HUES64 (cell line): ENCODE data around the gene FAAH2.
"Not testable (repeated sequence)": the region's sequence is repeated elsewhere in the genome, so short reads cannot be mapped to it uniquely, and the experiment has no call there.

Source experiments
- H3K27ac ChIP-seq: 2 replicates; pipeline ENCODE4 v1.7.0; 2013; ENCODE audit warnings: low read depth, low read length, inconsistent platforms
- H3K27me3 ChIP-seq: 2 replicates; pipeline ENCODE4 v1.6.1; 2013; ENCODE audit warnings: mild to moderate bottlenecking, low read length; ENCODE audit not compliant: insufficient read depth
- H3K36me3 ChIP-seq: 2 replicates; pipeline ENCODE4 v1.6.1; 2013; ENCODE audit warnings: mild to moderate bottlenecking, low read length; ENCODE audit not compliant: insufficient read depth
- H3K4me1 ChIP-seq: 2 replicates; pipeline ENCODE4 v1.6.1; 2013; ENCODE audit warnings: mild to moderate bottlenecking, low read length, moderate library complexity; ENCODE audit not compliant: insufficient read depth
- H3K4me3 ChIP-seq: 2 replicates; pipeline ENCODE4 v1.5.1; 2013; ENCODE audit warnings: mild to moderate bottlenecking, low read length, moderate library complexity
- H3K9ac ChIP-seq: 2 replicates; pipeline ENCODE4 v1.6.1; 2013; ENCODE audit warnings: mild to moderate bottlenecking, low read depth, low read length
- H3K9me3 ChIP-seq: 2 replicates; pipeline ENCODE4 v1.6.1; 2013; ENCODE audit warnings: low read depth, low read length; ENCODE audit not compliant: insufficient read depth
- WGBS: fragments of 150-250, 120-280 bp; methylation state at CpG from one replicate; pipeline ENCODE4 v1.1.7; 2013; ENCODE audit warnings: missing lambda C conversion rate; 5-methylcytosine and 5-hydroxymethylcytosine counted together

FAAH2 gene

DNA sequence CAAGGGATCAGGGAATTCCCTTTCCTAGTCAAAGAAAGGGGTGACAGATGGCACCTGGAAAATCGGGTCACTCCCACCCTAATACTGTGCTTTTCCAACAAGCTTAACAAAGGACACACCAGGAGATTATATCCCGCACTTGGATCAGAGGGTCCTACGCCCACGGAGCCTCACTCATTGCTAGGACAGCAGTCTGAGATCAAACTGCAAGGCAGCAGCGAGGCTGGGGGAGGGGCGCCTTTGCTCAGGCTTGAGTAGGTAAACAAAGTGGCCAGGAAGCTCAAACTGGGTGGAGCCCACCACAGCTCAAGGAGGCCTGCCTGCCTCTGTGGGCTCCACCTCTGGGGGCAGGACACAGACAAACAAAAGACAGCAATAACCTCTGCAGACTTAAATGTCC is 9.2 kb downstream of the FAAH2 start:
- not testable (repeated sequence) for H3K27me3 ChIP-seq, H3K4me1 ChIP-seq, H3K9me3 ChIP-seq, H3K4me3 ChIP-seq, H3K9ac ChIP-seq, H3K27ac ChIP-seq
- 96% methylated on average over 6 of the region's 6 CpGs for WGBS
- H3K36me3 ChIP-seq: peaks cover 21% of the 10 kb centered on the region

DNA sequence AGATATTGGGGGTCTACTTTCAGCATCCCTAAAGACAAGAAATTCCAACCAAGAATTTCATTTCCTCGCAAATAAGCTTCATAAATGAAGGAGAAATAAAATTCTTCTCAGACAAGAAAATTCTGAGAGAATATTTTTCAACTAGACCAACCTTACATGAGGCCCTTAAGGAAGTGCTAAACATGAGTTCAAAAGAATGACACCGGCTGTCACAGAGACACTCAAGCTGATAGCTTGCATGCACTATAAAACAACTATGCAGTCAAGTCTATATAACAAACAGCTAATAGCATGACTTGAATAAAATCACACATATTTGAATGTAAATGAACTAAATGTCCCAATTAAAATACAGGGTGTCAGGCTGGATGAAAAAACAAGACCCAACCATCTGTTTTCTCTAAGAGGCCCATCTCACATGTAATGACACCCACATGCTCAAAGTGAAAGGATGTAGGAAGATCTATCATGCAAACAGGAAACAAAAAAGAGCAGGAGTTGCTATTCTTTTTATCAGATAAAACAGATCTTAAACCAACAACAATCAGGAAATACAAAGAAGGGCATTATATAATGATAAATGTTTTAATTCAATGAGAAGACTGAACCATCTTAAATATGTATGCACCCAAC is 27.2 kb downstream of the FAAH2 start:
- Histone ChIP-seq H3K36me3 (peaks cover 2% of the 10 kb centered on the region; the same call in 1 of the 2 replicates), H3K4me1 (no peaks in the 10 kb centered on the region), H3K9me3 (no peaks in the 10 kb centered on the region), H3K27me3 (no peaks in the 10 kb centered on the region), H3K27ac (no peak overlapping the region), H3K9ac (no peak overlapping the region), H3K4me3 (no peak overlapping the region)
- WGBS: 86% methylated on average over 1 of the region's 2 CpGs

DNA sequence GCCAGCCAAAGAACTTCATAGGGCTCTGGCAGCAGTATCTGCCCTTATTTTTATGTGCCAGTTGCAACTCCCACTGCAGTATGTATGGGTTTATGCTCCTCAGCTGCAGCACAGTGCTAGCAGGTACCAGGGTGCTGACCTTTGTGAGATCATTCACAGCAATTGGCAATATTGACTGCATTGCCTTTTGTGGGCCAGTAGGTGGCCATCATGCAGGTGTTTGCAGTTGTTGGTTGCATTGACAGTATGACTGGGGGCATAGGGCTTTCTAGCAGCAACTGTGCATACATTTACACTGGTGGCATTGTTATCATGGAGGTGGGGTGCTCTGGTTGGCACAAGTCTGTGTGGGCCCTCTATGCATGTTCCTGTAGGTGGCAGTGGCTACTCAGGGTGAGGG is 42.5 kb downstream of the FAAH2 start:
- no peaks in the 10 kb centered on the region for H3K9me3 ChIP-seq

DNA sequence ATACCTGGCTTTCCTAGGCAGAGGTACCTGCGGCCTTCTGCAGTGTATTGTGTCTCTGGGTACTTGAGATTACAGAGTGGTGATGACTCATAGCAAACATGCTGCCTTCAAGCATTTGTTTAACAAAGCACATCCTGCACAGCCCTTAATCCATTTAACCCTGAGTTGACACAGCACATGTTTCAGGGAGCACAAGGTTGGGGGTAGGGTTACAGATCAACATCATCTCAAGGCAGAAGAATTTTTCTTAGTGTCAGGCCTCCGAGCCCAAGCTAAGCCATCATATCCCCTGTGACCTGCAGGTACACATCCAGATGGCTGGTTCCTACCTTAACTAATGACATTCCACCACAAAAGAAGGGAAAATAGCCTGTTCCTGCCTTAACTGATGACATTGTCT is 49.3 kb downstream of the FAAH2 start:
- 30% methylated on average over 2 of the region's 2 CpGs for WGBS
- H3K36me3 ChIP-seq, H3K4me3 ChIP-seq: not testable (repeated sequence)

More for the DNA sequence above, 42.5 kb downstream of the FAAH2 start:
- Histone ChIP-seq H3K9ac (no peak overlapping the region), H3K27ac (no peak overlapping the region), H3K4me1 (no peaks in the 10 kb centered on the region), H3K36me3 (no peaks in the 10 kb centered on the region), H3K4me3 (no peak overlapping the region), H3K27me3 (no peaks in the 10 kb centered on the region)

DNA sequence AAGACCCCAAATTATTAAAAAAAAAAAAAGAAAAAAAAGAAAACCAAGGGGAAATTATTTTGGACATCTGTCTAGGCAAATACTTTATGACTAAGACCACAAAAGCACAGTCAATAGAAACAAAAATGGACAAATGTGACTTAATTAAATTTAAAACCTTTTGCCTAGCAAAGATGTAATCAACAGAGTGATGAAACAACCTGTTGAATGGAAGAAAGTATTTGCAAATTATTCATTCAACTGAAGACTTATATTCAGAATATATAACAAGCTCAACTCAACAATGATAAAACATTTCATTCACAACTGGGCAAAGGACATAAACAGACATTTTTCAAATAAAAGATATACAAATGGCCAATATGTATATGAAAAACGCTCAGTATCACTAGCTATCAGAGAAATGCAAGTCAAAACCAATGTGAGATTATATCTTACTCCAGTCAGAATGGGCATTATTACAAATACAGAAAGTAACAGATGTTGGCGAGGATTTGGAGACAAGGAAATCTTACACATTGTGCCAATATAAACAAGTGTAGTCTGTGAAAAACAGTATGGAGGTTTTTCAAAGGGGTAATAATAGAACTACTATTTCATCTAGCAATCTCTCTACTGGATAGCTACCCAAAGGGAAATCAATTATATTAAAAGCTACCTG is 67.1 kb downstream of the FAAH2 start:
- Histone ChIP-seq H3K4me1 (no peaks in the 10 kb centered on the region), H3K27ac (no peak overlapping the region), H3K9me3 (no peaks in the 10 kb centered on the region), H3K27me3 (no peaks in the 10 kb centered on the region), H3K4me3 (no peak overlapping the region), H3K36me3 (no peaks in the 10 kb centered on the region), H3K9ac (no peak overlapping the region)
- WGBS: no CpG with 5 or more reads among the region's 2 CpGs

More for the DNA sequence above, 49.3 kb downstream of the FAAH2 start:
- not testable (repeated sequence) for H3K27me3 ChIP-seq, H3K9me3 ChIP-seq, H3K9ac ChIP-seq
- Histone ChIP-seq H3K4me1 (peaks cover 13% of the 10 kb centered on the region), H3K27ac (peak overlapping the region; percentile 72; the same call in 1 of the 2 replicates)

DNA sequence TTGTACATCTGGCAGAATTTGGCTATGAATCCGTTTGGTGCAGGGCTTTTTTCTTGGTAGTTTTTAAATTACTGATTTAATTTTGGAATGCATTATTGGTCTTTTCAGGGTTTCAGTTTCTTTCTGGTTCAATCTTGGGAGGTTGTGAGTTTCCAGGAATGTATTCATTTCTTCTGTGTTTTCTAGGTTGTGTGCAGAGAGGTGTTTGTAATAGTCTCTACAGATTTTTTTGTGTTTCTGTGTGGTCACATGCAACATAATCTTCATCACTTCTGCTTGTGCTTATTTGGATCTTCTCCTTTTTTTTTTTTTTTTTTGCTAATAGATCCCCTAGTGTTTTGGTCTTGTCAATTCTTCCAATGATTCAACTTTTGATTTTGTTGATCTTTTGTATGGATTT is 77.6 kb downstream of the FAAH2 start:
- no peaks in the 10 kb centered on the region for H3K36me3 ChIP-seq
- no peaks in the 10 kb centered on the region for H3K9me3 ChIP-seq
- no peak overlapping the region for H3K27ac ChIP-seq
- H3K4me1 ChIP-seq: no peaks in the 10 kb centered on the region
- 83% methylated on average over 1 of the region's 1 CpG for WGBS
- H3K9ac ChIP-seq: no peak overlapping the region
- no peak overlapping the region for H3K4me3 ChIP-seq
- no peaks in the 10 kb centered on the region for H3K27me3 ChIP-seq

DNA sequence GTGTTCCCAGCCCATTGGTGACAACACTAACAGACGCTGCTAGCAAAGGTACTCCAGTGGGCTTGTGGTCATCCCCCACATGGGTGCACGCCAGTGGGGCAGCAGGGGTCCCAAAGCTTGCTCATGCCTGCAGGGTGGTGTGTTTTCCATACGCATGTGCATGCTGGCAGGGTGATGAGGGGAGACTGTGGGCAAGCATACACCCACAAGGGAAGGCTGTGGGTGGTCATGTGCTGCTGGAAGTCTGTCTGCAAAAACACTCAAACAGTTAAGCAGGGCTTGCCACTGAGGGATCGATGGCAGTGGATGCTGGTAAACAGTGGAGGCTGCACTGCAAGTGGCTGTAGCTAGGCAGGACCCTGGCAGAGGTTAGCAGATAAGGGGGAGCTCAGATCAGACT is 79.9 kb downstream of the FAAH2 start:
- Histone ChIP-seq H3K9ac (no peak overlapping the region), H3K4me3 (no peak overlapping the region), H3K27ac (no peak overlapping the region), H3K4me1 (no peaks in the 10 kb centered on the region), H3K36me3 (no peaks in the 10 kb centered on the region), H3K9me3 (no peaks in the 10 kb centered on the region), H3K27me3 (no peaks in the 10 kb centered on the region)
- 88% methylated on average over 4 of the region's 4 CpGs for WGBS

DNA sequence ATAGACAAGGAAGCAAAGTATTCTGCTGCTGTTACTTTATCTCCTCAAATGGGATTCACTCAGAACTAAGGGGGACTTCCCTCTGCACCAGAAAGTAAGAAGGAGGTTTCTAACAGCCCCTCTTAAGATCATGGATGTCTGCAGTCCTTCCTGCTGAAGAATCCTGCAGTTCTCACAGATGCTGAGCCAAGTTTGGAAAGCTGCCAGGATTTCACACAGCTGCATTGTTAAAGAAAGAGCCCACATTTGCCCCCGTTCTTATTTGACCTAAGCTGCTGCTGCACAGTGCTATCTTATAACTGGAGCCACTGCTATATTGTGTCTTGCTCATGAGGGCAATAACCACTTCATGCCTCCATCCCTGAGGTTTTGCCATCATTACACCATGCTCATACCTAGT is 81.1 kb downstream of the FAAH2 start:
- no peaks in the 10 kb centered on the region for H3K27me3 ChIP-seq
- WGBS: 79% methylated on average over 1 of the region's 1 CpG
- no peak overlapping the region for H3K9ac ChIP-seq
- H3K9me3 ChIP-seq: no peaks in the 10 kb centered on the region
- no peaks in the 10 kb centered on the region for H3K36me3 ChIP-seq
- H3K4me1 ChIP-seq: no peaks in the 10 kb centered on the region
- H3K27ac ChIP-seq: no peak overlapping the region
- H3K4me3 ChIP-seq: no peak overlapping the region

DNA sequence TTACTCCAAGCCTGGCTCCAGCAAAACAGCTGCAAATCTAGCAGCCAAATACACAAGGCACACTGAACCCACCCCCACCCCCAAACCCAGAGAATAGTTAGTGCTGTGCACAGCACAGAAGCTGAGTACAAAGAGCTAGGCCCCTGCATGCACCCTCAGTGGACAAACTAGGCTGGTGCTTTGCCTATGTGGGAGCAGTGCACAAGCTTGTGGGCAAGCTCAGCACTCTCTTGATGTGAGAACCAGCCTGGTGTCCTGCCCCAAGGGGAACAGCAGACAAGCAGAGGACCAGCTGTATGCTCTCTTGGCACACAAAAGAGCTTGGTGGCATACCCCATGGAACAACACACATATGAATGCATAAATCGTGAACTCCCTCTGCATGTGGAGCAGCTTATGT is 81.7 kb downstream of the FAAH2 start:
- WGBS: 94% methylated on average over 1 of the region's 1 CpG
- Histone ChIP-seq H3K9me3 (no peaks in the 10 kb centered on the region), H3K9ac (no peak overlapping the region), H3K27ac (no peak overlapping the region), H3K36me3 (no peaks in the 10 kb centered on the region), H3K4me3 (no peak overlapping the region), H3K4me1 (no peaks in the 10 kb centered on the region), H3K27me3 (no peaks in the 10 kb centered on the region)

DNA sequence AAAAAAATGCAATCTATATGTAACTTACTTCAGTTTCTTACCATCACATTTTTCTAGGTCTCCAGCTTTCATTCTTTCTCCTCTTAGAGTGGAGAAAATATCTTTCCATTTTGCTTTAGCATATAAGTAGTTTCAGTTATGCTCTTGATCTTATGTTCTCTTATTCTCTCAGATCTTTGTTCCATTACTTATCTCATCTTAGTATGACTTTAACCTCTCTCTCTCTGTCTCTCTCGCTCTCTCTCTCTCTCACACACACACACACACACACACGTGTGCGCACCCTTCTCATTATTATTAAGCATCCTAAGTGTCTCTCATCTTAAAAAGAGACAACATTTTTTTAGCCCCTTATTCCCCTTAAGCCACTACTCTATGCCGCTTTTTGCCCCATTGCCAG is 92.8 kb downstream of the FAAH2 start:
- no peaks in the 10 kb centered on the region for H3K9me3 ChIP-seq
- no peak overlapping the region for H3K9ac ChIP-seq
- 98% methylated on average over 4 of the region's 4 CpGs for WGBS

DNA sequence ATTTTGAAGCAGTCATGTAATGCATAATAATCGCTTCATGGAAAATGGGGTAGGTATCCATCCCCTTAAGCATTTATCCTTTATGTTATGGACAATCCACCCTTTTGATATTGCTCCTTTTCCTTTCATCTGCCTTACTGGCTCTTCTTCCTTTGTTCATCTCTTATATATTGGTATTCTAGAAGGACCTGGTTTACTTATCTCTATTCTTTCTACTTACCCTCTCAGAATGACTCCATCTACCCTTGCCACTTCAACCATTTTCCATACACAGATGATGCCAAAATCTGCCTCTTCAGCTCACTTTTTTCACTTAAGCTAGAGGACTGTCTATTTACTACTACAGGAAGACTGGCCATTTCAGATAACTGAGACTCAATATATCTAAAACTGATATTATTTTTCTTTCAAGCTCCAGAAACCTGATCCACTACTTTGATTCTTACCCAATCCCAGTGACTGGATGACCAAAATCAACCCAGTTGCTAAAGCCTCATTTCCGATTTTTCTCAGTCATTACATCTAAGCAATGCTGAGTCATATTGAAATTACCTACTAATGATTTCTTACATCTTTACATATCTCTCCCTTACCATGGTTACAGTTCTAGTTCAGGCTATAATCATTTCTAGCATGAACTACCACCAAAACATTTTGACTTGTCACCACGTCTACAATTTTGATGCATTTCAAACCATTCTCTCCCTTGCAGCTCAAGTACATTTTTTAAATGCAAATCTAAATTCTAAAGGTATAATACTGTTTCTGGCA is 93.7 kb downstream of the FAAH2 start:
- Histone ChIP-seq H3K4me3 (no peak overlapping the region), H3K9ac (no peak overlapping the region), H3K4me1 (no peaks in the 10 kb centered on the region), H3K27me3 (no peaks in the 10 kb centered on the region), H3K36me3 (no peaks in the 10 kb centered on the region), H3K9me3 (no peaks in the 10 kb centered on the region), H3K27ac (no peak overlapping the region)
- 99% methylated on average over 2 of the region's 3 CpGs for WGBS

More for the DNA sequence above, 92.8 kb downstream of the FAAH2 start:
- no peaks in the 10 kb centered on the region for H3K4me1 ChIP-seq
- H3K27me3 ChIP-seq: no peaks in the 10 kb centered on the region
- no peak overlapping the region for H3K27ac ChIP-seq
- no peaks in the 10 kb centered on the region for H3K36me3 ChIP-seq
- no peak overlapping the region for H3K4me3 ChIP-seq
